Activated T-helper 2 cell treated with anti-CD3 and anti-CD28 coated beads, Interferon-gamma antibody, Interleukin-2, Interleukin-4, amounts not matched to agents 10 μg/mL and 5 μg/mL and 100 μg/mL, durations not matched to agents 14 hours and 24 hours and 36 hours (primary cell): ENCODE measurements around the gene SPAG16. TPM values are rescaled to one million over a fixed set of nuclear protein-coding genes. Genes with fewer than 3 reads are reported as not detected.
"Not testable (repeated sequence)": the region's sequence is repeated elsewhere in the genome, so short reads cannot be mapped to it uniquely, and the experiment has no call there.

Experiments used
- DNase-seq: peaks from one replicate; pipeline ENCODE4 v3.0.0; 2021; ENCODE audit warnings: low spot score
- H3K27ac Mint-ChIP-seq: one replicate; pipeline ENCODE4 v1.8.0; 2021; ENCODE audit warnings: mixed read lengths
- H3K27me3 Mint-ChIP-seq: one replicate; pipeline ENCODE4 v1.8.0; 2021; ENCODE audit warnings: low read depth, mixed read lengths
- H3K36me3 Mint-ChIP-seq: one replicate; pipeline ENCODE4 v1.8.0; 2021; ENCODE audit warnings: low read depth, mixed read lengths
- H3K4me1 Mint-ChIP-seq: one replicate; pipeline ENCODE4 v1.8.0; 2021; ENCODE audit warnings: low read depth, mixed read lengths
- H3K4me3 Mint-ChIP-seq: one replicate; pipeline ENCODE4 v1.8.0; 2021; ENCODE audit warnings: low read depth, mild to moderate bottlenecking, moderate library complexity, mixed read lengths
- H3K9me3 Mint-ChIP-seq: one replicate; pipeline ENCODE4 v1.8.0; 2021; ENCODE audit warnings: mixed read lengths
- intact Hi-C: fragments of 100-400 bp; cut with micrococcal nuclease; formaldehyde crosslinking; loops from one replicate; pipeline ENCODE4 v1.15.1; 2023
- total RNA-seq: library from RNA; stranded (reverse); gene quantifications from 2 replicates; pipeline ENCODE4 v1.2.3, GENCODE V29; 2022

The SPAG16 gene
- total RNA-seq, 1 donor from 2014 or later: 7.5 TPM

DNA sequence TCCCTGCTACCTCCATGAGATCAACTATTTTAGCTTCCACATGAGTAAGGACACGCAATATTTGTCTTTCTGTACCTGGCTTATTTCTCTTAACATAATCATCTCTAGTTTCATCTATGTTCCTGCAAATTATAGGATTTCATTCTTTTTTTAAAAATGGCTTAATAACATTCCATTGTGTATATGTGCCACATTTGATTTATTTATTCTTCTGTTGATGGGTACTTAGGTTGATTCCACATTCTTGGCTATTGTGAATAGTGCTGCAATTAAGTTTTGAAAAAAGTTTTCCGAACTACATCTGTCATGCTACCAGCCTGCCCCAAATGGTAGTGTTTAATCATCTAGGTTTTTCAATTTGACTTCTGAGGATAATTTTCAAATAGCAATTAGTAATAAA is 36.3 kb downstream of the SPAG16 start:
- Mint-ChIP-seq H3K9me3 (no peaks in the 10 kb centered on the region), H3K36me3 (peaks cover 9% of the 10 kb centered on the region), H3K4me1 (no peaks in the 10 kb centered on the region), H3K27me3 (no peaks in the 10 kb centered on the region), H3K4me3 (no peak overlapping the region), H3K27ac (no peak overlapping the region)
- intact Hi-C loops: no loop called here
- no peak for DNase-seq

DNA sequence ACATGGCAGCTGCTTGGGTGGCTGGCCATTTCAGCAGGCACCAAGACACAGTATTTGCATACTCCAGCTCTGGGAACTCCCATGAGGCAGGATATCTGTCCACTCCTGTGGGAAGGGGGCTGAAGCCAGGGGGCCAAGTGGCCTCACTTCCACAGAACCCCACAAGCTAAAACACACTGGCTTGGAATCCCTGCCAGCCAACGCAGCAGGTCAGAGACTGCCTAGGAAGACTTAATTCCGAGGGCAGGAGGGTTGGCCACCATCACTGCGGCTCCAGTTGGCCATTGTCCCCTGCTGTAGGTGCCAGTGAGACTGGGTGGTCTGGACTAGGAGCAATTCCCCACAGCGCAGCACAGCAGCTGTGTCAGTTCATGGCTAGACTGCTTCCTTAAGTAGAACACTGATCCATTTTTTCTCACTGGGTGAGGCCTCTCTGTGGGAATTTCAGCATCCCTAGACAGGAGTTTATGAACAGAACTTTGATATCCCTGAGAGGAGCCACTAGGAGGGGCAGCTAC is 52.0 kb downstream of the SPAG16 start:
- DNase-seq: no peak
- Mint-ChIP-seq H3K4me3 (no peak overlapping the region), H3K27ac (no peak overlapping the region), H3K36me3 (no peaks in the 10 kb centered on the region), H3K4me1 (no peaks in the 10 kb centered on the region), H3K9me3 (peaks cover 32% of the 10 kb centered on the region), H3K27me3 (no peaks in the 10 kb centered on the region)
- intact Hi-C loops: no loop called here

DNA sequence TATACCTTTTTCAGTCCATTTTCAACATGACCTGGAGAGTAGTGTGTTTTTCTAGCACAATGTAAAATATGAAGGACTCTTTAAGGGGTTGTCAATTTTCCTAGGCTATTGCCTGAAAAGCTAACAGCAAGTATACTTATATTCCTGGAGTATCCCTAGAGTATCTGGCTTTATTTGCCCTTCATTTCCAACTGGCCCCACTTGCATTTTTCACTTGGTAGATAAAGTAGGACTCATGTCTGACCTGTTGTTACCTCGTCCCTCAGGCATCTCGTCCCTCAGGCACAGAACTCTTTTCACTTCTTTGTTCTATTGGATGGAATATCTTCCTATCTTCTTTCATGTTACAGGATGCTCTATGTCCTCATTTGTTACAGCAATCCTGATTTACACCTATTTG is 69.2 kb downstream of the SPAG16 start:
- no peaks in the 10 kb centered on the region for H3K4me1 Mint-ChIP-seq
- H3K27ac Mint-ChIP-seq: no peak overlapping the region
- H3K36me3 Mint-ChIP-seq: no peaks in the 10 kb centered on the region
- intact Hi-C loops: no loop called here
- H3K27me3 Mint-ChIP-seq: no peaks in the 10 kb centered on the region
- H3K9me3 Mint-ChIP-seq: no peaks in the 10 kb centered on the region
- DNase-seq: no peak
- H3K4me3 Mint-ChIP-seq: no peak overlapping the region

DNA sequence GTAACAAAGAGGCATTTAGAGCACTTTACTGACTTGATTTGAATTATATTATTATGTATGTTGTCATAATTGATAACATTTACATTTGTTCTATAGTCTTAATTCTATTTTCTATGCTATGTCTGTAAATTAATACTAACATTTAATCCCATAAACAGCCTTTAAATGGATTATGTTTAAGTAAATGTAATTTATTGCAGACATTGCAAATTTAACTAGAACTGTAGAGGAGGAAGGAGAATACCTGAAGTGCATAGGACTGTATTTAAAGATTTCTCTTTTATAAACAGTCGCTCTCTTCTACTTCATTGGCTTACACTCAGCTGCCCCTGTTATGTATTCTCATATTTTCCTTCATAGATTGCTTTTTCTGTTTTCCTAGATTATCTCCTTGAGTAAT is 92.4 kb downstream of the SPAG16 start:
- Mint-ChIP-seq H3K4me1 (no peaks in the 10 kb centered on the region), H3K36me3 (no peaks in the 10 kb centered on the region), H3K27me3 (no peaks in the 10 kb centered on the region), H3K27ac (no peak overlapping the region), H3K9me3 (no peaks in the 10 kb centered on the region), H3K4me3 (no peak overlapping the region)
- no peak for DNase-seq
- intact Hi-C loops: no loop called here

DNA sequence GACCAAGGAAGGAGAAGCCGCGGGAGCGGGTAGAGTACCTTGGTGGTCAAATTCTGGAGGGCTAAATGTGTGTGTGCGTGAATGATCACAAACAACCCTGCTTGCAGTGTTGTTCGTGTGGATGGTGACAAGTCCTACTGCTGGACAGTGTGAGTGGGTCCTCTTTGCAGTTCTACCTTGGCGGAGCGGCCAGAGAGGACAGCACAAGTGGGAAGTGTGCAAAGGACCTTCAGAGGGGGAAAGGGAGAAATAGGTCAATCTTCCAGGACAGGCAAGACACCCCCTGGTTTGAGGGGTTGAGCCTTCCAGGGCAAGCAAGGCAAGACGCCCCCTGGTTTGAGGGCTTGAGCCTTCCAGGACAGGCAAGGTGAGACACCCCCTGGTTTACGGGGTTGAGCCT is 122.8 kb downstream of the SPAG16 start:
- H3K27me3 Mint-ChIP-seq, H3K9me3 Mint-ChIP-seq, DNase-seq, H3K27ac Mint-ChIP-seq, H3K4me3 Mint-ChIP-seq, H3K4me1 Mint-ChIP-seq, H3K36me3 Mint-ChIP-seq, intact Hi-C loops: not testable (repeated sequence)

DNA sequence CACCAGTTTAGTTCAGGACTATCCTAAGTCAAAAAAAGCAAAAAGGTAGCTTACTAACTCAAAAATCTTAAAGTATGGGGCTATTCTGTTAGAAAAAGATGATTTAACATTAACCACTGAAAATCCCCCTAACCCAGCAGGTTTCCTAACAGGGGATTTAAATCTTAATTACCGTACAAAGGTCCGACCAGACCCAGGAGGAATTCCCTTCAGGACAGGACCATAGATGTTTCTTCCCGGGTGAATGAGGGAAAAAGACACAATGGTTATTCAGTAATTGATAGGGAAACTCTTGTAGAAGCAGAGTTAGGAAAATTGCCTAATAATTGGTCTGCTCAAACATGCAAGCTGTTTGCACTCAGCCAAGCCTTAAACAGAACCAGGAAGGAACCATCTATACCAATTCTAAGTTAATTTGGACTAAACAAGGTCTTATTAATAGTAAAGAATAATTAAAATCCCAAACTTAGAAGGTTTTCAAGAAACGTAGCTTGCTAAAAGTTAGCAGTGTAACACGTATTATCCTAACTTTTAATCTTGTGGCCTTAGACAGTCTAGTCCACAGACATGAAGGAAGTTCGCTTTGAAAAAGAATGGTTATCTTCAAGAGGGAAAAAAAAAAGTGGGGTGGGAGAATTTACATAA is 124.3 kb downstream of the SPAG16 start:
- H3K9me3 Mint-ChIP-seq, H3K4me3 Mint-ChIP-seq, H3K36me3 Mint-ChIP-seq, DNase-seq, H3K27ac Mint-ChIP-seq, H3K4me1 Mint-ChIP-seq, H3K27me3 Mint-ChIP-seq, intact Hi-C loops: not testable (repeated sequence)

DNA sequence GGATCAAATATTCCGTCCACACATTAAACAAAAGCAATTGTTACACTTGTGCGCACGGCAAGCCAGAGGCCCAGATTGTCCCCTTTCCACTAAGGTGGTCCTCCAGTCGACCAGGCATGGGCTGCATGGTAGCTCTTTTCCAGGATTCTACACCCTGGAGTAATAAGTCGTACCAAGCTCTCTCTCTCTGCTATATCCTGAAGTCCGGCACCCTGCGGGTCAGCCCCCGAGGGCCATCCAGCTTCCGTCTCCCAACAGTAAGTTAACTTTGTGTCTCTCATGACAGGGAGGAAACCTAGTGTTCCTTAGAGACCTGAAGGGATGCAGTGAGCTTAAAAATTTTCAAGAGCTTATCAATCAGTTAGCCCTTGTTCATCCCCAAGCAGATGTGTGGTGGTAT is 126.4 kb downstream of the SPAG16 start:
- H3K4me3 Mint-ChIP-seq, DNase-seq, H3K36me3 Mint-ChIP-seq, H3K4me1 Mint-ChIP-seq, intact Hi-C loops, H3K27ac Mint-ChIP-seq, H3K27me3 Mint-ChIP-seq, H3K9me3 Mint-ChIP-seq: not testable (repeated sequence)

DNA sequence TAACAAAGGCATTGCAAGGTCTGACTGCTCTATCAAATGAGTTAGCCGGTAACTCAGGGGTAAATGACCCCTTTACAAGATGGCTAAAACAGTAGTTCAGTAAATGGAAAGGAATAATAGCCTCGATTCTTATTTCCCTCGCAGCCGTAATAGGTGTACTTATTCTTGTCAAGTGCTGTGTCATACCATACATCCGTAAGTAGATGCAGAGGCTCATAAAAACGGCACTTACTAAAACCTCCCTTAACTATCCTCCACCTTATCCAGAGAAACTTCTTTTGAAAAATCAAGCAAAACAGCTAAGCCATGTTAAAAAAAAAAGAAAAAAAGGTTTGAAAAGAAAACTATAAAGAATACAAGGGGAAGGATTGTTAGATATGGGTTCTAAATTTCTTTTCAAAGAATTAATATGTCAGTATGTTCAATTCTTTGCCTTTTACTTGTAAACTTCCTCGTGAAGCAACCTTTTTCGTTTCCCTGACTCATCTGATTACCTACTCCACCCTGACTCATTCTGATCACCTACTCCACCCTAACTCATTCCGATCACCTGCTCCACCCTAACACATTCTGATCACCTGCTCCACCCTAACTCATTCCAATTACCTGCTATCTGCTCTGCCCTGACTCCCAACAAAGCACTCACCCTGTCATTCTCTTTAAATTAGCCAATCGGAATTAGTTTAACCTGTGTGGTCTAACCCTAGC is 127.5 kb downstream of the SPAG16 start:
- no peaks in the 10 kb centered on the region for H3K4me1 Mint-ChIP-seq
- no peak overlapping the region for H3K27ac Mint-ChIP-seq
- no peaks in the 10 kb centered on the region for H3K9me3 Mint-ChIP-seq
- H3K27me3 Mint-ChIP-seq: no peaks in the 10 kb centered on the region
- DNase-seq: no peak
- no peaks in the 10 kb centered on the region for H3K36me3 Mint-ChIP-seq
- intact Hi-C loops: no loop called here
- H3K4me3 Mint-ChIP-seq: no peak overlapping the region

DNA sequence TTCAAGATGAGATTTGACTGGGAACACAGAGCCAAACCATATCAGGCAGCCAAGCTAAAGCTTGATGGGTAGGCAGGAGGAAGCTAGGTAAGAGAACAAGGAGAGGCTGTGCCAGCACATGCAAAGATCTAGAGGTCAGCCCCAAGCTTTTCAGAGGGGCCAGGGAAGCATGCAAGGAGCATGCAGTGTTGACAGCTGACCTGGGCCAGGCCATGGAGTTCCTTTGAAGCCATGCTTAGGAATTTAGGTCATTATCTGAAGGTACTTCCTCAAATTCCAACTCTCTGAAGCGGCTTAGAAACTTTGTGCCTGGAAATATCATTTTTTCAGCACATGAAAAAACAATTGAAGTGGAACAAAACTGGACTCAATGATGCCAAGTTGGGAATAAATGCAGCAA is 130.8 kb downstream of the SPAG16 start:
- no peak overlapping the region for H3K27ac Mint-ChIP-seq
- H3K4me3 Mint-ChIP-seq: no peak overlapping the region
- no peaks in the 10 kb centered on the region for H3K27me3 Mint-ChIP-seq
- no peak for DNase-seq
- no peaks in the 10 kb centered on the region for H3K9me3 Mint-ChIP-seq
- intact Hi-C loops: no loop called here
- H3K36me3 Mint-ChIP-seq: no peaks in the 10 kb centered on the region
- H3K4me1 Mint-ChIP-seq: no peaks in the 10 kb centered on the region

DNA sequence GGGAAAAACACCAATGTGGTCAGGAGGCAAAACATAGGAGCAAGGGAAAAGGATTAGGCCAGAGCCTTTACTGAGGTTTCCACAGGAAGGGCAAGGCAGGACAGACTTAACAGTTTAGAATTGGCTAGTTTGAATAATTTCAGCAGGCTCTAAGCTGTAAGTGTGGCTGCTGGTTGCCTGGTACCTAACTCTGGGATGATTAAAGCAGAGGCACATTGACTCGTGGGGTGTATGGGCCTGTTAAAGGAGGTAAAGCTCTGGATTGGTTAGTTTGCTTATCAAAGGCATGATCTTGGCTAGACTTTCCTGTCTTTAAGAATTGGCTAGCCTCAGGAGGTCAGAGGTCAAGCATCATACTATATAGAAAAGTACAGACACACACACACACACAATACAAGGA is 132.6 kb downstream of the SPAG16 start:
- H3K27me3 Mint-ChIP-seq: no peaks in the 10 kb centered on the region
- no peak overlapping the region for H3K27ac Mint-ChIP-seq
- no peaks in the 10 kb centered on the region for H3K9me3 Mint-ChIP-seq
- intact Hi-C loops: no loop called here
- H3K36me3 Mint-ChIP-seq: no peaks in the 10 kb centered on the region
- H3K4me3 Mint-ChIP-seq: no peak overlapping the region
- H3K4me1 Mint-ChIP-seq: no peaks in the 10 kb centered on the region
- no peak for DNase-seq

DNA sequence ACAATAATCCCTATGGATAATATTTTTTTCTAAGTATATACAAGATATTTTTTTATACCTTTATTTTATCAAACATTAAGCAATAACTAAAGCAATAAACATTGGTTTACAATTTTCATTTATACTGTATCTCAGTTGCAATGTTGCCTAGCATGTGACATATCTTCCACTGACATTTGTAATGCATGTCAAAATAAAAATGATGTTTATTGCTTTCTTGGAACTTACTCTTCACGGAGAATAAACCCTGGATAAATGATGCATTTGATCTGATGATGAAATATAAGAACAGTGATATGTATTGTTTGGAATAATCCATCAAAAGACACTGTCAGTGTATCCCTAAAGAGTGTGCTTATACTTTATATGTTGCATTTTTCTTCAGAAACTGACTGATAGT is 135.7 kb downstream of the SPAG16 start:
- Mint-ChIP-seq H3K4me3 (no peak overlapping the region), H3K36me3 (no peaks in the 10 kb centered on the region), H3K27me3 (no peaks in the 10 kb centered on the region), H3K27ac (no peak overlapping the region), H3K4me1 (no peaks in the 10 kb centered on the region), H3K9me3 (no peaks in the 10 kb centered on the region)
- intact Hi-C loops: no loop called here
- no peak for DNase-seq

DNA sequence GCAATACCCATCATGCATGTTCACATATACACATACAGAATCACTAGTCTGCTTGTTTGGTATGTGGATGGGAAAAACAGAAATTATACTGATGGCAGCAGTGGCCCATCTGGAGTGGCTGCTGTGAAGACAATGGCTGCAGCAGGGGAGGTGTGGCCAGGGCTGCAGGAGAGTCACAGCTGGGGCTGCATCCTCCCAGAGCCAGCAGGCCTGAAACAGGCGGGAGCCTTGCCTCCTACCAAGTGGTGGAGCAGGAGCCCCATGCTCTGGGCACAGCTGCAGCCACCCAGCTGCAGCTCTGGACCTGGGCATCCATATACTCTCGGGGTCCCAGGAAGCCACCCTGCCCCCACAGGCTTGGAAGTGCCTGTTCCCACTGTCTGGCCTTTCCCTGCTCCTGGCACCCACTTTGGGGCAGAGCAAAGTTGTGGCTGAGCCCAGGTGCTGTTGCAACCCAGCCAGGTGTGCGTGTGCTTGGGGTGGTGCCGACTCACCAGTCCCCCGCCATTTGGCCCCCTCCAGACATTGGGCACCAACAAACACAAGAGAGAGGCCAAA is 136.6 kb downstream of the SPAG16 start:
- H3K4me3 Mint-ChIP-seq: no peak overlapping the region
- H3K36me3 Mint-ChIP-seq: no peaks in the 10 kb centered on the region
- DNase-seq: no peak
- no peaks in the 10 kb centered on the region for H3K27me3 Mint-ChIP-seq
- H3K4me1 Mint-ChIP-seq: no peaks in the 10 kb centered on the region
- H3K9me3 Mint-ChIP-seq: no peaks in the 10 kb centered on the region
- H3K27ac Mint-ChIP-seq: no peak overlapping the region
- intact Hi-C loops: no loop called here

DNA sequence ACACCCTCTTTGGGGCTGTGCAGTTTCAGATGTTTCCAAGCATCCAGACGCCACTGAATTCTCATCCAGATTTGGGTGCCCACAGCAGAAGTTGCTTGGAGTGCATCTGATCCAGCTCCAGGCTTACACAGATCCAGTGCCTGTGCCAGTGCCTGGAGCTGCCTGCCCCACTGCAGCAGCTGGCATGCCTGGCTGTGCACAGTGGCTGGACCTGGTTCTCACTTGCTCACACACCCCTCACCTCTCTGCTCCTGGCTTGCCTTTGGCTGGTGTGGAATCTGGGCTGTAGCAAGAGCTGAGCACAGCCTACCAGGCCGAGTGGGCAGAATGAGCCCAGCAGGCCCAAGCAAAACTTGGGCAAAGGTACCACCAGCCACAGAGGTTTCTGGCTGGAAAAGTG is 137.9 kb downstream of the SPAG16 start:
- H3K9me3 Mint-ChIP-seq: no peaks in the 10 kb centered on the region
- no peak overlapping the region for H3K4me3 Mint-ChIP-seq
- no peak for DNase-seq
- H3K27me3 Mint-ChIP-seq: no peaks in the 10 kb centered on the region
- H3K36me3 Mint-ChIP-seq: no peaks in the 10 kb centered on the region
- no peaks in the 10 kb centered on the region for H3K4me1 Mint-ChIP-seq
- intact Hi-C loops: no loop called here
- H3K27ac Mint-ChIP-seq: no peak overlapping the region
